KOPT-K1 (cell line): ENCODE results near the gene ZNF497.
"Not testable (repeated sequence)": the region's sequence is repeated elsewhere in the genome, so short reads cannot be mapped to it uniquely, and the experiment has no call there.

Experiments used
- H3K27ac ChIP-seq: fragments of 200-600 bp; sonication (generic); 2 replicates; pipeline ENCODE4 v1.5.1; 2016; ENCODE audit warnings: antibody characterized with exemption, mild to moderate bottlenecking, low read depth, low read length; ENCODE audit not compliant: poor library complexity, severe bottlenecking
- H3K36me3 ChIP-seq: fragments of 200-600 bp; sonication (generic); 2 replicates; pipeline ENCODE4 v1.5.1; 2017; ENCODE audit warnings: antibody characterized with exemption, mild to moderate bottlenecking, low read length, moderate library complexity; ENCODE audit not compliant: insufficient read depth
- H3K9me3 ChIP-seq: fragments of 200-600 bp; sonication (generic); 2 replicates; pipeline ENCODE4 v1.5.1; 2017; ENCODE audit warnings: antibody characterized with exemption, low read length, mild to moderate bottlenecking; ENCODE audit not compliant: insufficient read depth, poor library complexity, severe bottlenecking

ZNF497 gene

GRCh38 chr19:58326914-58327726 lies 35.4 kb downstream of the ZNF497 start, which contains the start of gene ZSCAN22:
Gene ZSCAN22 (plus strand): TSS chr19:58326994. CDS start chr19:58334803, 7,809 bp downstream.
- Histone ChIP-seq H3K36me3 (no peaks in the 10 kb centered on the region), H3K9me3 (no peaks in the 10 kb centered on the region), H3K27ac (peak within 1 kb of the TSS; percentile 63)

- Histone ChIP-seq H3K36me3 (no peaks in the 10 kb centered on the region), H3K27ac (peak overlapping the region; percentile 63), H3K9me3 (no peaks in the 10 kb centered on the region)
Measured at GRCh38 chr19:58326501-58326913, 36.0 kb downstream of the ZNF497 start.

GRCh38 chr19:58325311-58326022 lies 37.1 kb downstream of the ZNF497 start:
- no peaks in the 10 kb centered on the region for H3K36me3 ChIP-seq
- peak overlapping the region; percentile 63 for H3K27ac ChIP-seq
- no peaks in the 10 kb centered on the region for H3K9me3 ChIP-seq

GRCh38 chr19:58319241-58319640 lies 43.3 kb downstream of the ZNF497 start:
- Histone ChIP-seq H3K9me3 (no peaks in the 10 kb centered on the region), H3K27ac (no peak overlapping the region), H3K36me3 (peaks cover 27% of the 10 kb centered on the region)

GRCh38 chr19:58318297-58318696 lies 44.3 kb downstream of the ZNF497 start:
- Histone ChIP-seq H3K36me3 (peaks cover 36% of the 10 kb centered on the region), H3K27ac (no peak overlapping the region), H3K9me3 (no peaks in the 10 kb centered on the region)

DNA sequence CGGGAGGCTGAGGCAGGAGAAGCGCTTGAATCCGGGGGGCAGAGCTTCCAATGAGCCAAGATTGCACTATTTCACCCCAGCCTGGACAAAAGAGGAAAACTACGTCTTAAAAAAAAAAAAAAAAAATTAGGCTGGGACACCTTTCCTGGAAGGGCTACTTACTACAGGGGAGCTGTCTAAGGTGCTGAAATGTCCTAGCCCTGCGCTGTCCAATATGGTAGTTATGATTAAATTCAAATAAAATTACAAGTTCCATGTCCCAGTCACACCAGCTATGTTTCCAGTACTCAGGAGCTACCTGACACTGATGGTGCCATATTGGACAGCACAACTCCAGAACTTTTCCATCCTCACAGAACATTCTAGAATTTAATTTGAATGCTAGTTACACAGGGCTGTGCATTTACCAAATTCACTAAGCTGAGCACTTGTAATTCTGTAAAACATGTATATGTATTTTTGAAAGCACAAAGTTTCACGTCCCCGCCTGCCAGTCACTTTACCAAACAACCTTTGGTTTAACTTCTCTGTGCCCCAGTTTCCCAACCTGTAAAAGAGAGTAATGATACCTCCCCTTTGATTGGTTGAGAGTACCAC lies 45.0 kb downstream of the ZNF497 start:
- Histone ChIP-seq H3K27ac (no peak overlapping the region), H3K9me3 (no peaks in the 10 kb centered on the region), H3K36me3 (peaks cover 44% of the 10 kb centered on the region)

- H3K27ac ChIP-seq: no peak overlapping the region
- H3K9me3 ChIP-seq: no peaks in the 10 kb centered on the region
- peaks cover 59% of the 10 kb centered on the region for H3K36me3 ChIP-seq
Measured at GRCh38 chr19:58315580-58315979, 47.0 kb downstream of the ZNF497 start.

DNA sequence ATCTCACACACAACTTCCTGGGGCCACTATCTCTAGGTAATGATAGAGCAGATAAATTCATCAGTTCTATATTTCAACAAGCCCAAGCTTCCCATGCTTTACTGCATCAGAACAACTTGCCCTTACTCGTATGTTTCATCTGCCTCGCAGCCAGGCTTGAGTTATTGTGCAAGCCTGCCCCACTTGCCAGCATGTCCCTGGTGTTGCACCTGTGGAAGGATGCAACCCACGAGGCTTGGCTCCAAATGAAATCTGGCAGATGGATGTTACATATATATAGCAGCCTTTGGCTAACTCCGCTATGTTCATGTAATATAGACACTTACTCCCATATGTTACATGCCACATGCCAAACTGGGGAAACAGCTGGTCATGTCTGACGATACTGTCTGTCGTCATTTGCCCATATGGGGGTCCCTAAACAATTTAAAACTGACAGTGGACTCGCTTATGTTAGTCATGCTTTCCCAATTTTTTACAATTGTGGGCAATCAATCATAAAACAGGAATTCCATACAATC lies 51.1 kb downstream of the ZNF497 start:
- no peaks in the 10 kb centered on the region for H3K9me3 ChIP-seq
- peaks cover 92% of the 10 kb centered on the region for H3K36me3 ChIP-seq
- H3K27ac ChIP-seq: no peak overlapping the region

- H3K9me3 ChIP-seq, H3K27ac ChIP-seq: not testable (repeated sequence)
- peaks cover 89% of the 10 kb centered on the region for H3K36me3 ChIP-seq
Measured at GRCh38 chr19:58310685-58311084, 51.9 kb downstream of the ZNF497 start.

- Histone ChIP-seq H3K9me3 (no peaks in the 10 kb centered on the region), H3K27ac (no peak overlapping the region), H3K36me3 (peaks cover 63% of the 10 kb centered on the region)
Measured at GRCh38 chr19:58307736-58308135, 54.8 kb downstream of the ZNF497 start.

GRCh38 chr19:58305932-58306323 lies 56.6 kb downstream of the ZNF497 start:
- H3K36me3 ChIP-seq: peaks cover 63% of the 10 kb centered on the region
- no peaks in the 10 kb centered on the region for H3K9me3 ChIP-seq
- peak overlapping the region; percentile 85 for H3K27ac ChIP-seq

DNA sequence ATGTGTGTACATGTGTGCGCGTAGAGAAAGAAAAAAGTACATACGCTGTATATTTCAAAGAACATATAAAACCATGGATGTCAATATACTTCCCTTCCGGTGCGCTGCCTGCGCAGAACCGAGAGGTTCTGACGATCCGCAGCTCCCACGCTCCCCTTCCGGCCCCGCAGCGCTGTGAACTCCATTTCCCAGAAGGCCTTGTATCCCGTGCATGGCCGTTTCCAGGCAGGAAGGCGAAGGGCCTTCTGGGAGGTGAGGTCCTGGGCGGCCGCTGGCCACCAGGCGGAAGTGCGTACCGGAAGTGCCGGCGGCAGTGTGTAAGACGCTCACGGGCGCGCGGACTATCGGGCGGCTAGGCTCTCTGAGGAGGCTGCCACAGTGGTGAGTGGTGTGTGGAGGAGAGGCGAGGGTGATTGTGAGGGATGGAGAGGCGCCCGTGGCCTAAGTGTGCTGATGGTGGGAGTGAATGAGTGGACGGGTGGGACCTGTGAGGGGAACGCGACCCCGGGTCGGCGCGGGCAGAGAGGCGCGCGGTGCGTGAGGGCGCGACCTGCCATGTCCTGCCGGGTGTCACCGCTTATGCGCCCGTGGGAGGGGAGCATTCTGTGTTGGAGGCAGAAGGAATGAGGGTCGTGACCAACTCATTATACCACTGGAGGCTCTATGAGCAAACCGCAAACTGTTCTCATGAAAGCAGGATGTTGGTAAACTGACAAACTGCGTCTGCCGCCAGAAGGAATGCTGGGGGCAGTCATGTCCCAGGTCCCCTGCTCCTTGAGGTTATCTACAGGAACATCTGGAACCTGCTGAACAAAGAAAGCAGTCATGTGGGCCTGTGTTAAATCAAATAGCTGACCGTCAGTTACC lies 57.3 kb downstream of the ZNF497 start, which contains the start of gene ERVK3-1:
ERVK3-1 (plus strand) TSS at position 313 of the 867 bp plus-strand sequence. CDS start 6,792 bp downstream, outside the sequence.
- H3K36me3 ChIP-seq: peaks cover 70% of the 10 kb centered on the region
- peak within 1 kb of the TSS; percentile 85 for H3K27ac ChIP-seq
- H3K9me3 ChIP-seq: no peaks in the 10 kb centered on the region

DNA sequence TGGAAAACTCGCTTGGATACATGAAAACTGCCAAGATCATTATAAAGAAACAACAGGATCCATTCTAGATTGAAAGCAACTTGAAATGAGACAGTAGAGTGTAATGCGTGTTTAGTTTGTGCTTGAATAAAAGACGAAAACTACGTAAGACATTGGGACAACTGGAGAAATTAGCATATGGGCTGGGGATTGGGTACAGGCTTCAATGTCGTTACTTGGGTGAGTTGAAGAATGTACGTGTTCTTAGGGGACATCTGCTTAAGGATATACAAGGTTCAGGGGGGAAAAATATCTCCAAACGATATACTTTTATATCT lies 57.8 kb downstream of the ZNF497 start:
- peaks cover 70% of the 10 kb centered on the region for H3K36me3 ChIP-seq
- peak overlapping the region; percentile 85 for H3K27ac ChIP-seq
- no peaks in the 10 kb centered on the region for H3K9me3 ChIP-seq
